Endothelial cell of umbilical vein (primary cell): ENCODE measurements around the gene SLC12A5. TPM values are rescaled to one million over a fixed set of nuclear protein-coding genes. Genes with fewer than 3 reads are reported as not detected.

Experiments
- BruUV-seq: library from RNA; stranded (reverse); fragments of 400-500 nt; replicated peaks from 2 replicates; lab custom pipeline; 2021; lab: Mats Ljungman, UMichigan
- CTCF ChIA-PET: fragments of 300-600, 350-600 bp; sonication (Branson Sonifier 250); formaldehyde crosslinking; loops from one replicate; lab custom pipeline; 2021; ENCODE audit warnings: antibody characterized with exemption, inconsistent platforms; lab: Charles Lee
- POLR2A ChIA-PET: fragments of 300-600, 350-600 bp; sonication (Branson Sonifier 250); formaldehyde crosslinking; loops from one replicate; lab custom pipeline; 2021; ENCODE audit warnings: antibody characterized with exemption, inconsistent platforms; lab: Charles Lee
- DNase-seq: peaks from one replicate; pipeline ENCODE4 v3.0.0-alpha.2; 2011; ENCODE audit warnings: low read depth, low spot score
- FAIRE-seq: peaks from 2 replicates; lab custom pipeline; 2011; peaks lifted over from hg19 to GRCh38; lab: Jason Lieb, UNC
- H2AFZ ChIP-seq: 2 replicates; pipeline ENCODE4 v1.6.0; 2012; ENCODE audit warnings: low read depth, low read length, control low read depth, inconsistent platforms
- H3K27ac ChIP-seq: 2 replicates; pipeline ENCODE4 v1.5.1; 2011; ENCODE audit warnings: low read depth, mild to moderate bottlenecking, control low read depth, low read length, moderate library complexity; ENCODE audit not compliant: insufficient read depth
- H3K27me3 ChIP-seq, 2 experiments: 2 replicates each; pipeline versions ENCODE4 v1.6.0 to v1.6.1; 2011; ENCODE audit warnings: low read length in 2 of 2, mixed read lengths in 1 of 2; ENCODE audit not compliant: control insufficient read depth in 2 of 2, insufficient read depth in 2 of 2
- H3K36me3 ChIP-seq, 2 experiments: 2 replicates in 1 of 2; 3 replicates in 1 of 2; pipeline ENCODE4 v1.5.1; 2011; ENCODE audit warnings: low read length in 2 of 2, mild to moderate bottlenecking in 1 of 2, moderate library complexity in 1 of 2; ENCODE audit not compliant: control insufficient read depth in 2 of 2, insufficient read depth in 2 of 2; ENCODE audit errors: extremely low read depth in 1 of 2
- H3K4me1 ChIP-seq: 3 replicates; pipeline ENCODE4 v1.5.1; 2011; ENCODE audit warnings: mild to moderate bottlenecking, low read length; ENCODE audit not compliant: control insufficient read depth, insufficient read depth; ENCODE audit errors: extremely low read depth
- H3K4me2 ChIP-seq: 2 replicates; pipeline ENCODE4 v1.6.1; 2011; ENCODE audit warnings: low read length, control low read depth, mixed read lengths; ENCODE audit not compliant: insufficient read depth
- H3K4me3 ChIP-seq, 3 experiments: fragments of 200-600 bp in 1 of 3; sonication (generic), shearing (Covaris generic) in 1 of 3; replicated peaks in 1 of 3; 2 replicates each; pipeline ENCODE4 v1.5.1; 2011 to 2016; ENCODE audit warnings: control low read depth in 3 of 3, low read length in 3 of 3, mild to moderate bottlenecking in 2 of 3, inconsistent platforms in 1 of 3, low read depth in 1 of 3, moderate library complexity in 1 of 3; ENCODE audit not compliant: insufficient read depth in 1 of 3
- H3K79me2 ChIP-seq: 2 replicates; pipeline ENCODE4 v1.6.0; 2012; ENCODE audit warnings: low read length, inconsistent platforms; ENCODE audit not compliant: control insufficient read depth, insufficient read depth
- H3K9ac ChIP-seq: replicated peaks from 2 replicates; pipeline ENCODE3; 2011; ENCODE audit warnings: low read length, control low read depth; ENCODE audit not compliant: insufficient read depth; ENCODE audit errors: extremely low read depth
- H3K9me1 ChIP-seq: replicated peaks from 3 replicates; pipeline ENCODE4 v1.6.0; 2011; ENCODE audit warnings: mild to moderate bottlenecking, low read length; ENCODE audit not compliant: control insufficient read depth, insufficient read depth; ENCODE audit errors: extremely low read depth
- H3K9me3 ChIP-seq: replicated peaks from 2 replicates; pipeline ENCODE4 v1.5.1; 2012; ENCODE audit warnings: low read length, inconsistent platforms; ENCODE audit not compliant: control insufficient read depth, insufficient read depth
- H4K20me1 ChIP-seq: replicated peaks from 2 replicates; pipeline ENCODE3; 2011; ENCODE audit warnings: mild to moderate bottlenecking, low read length; ENCODE audit not compliant: control insufficient read depth, insufficient read depth; ENCODE audit errors: extremely low read depth
- CTCF ChIP-seq, 2 donors: IDR thresholded peaks; 1 replicate in 1 of 2; 2 replicates in 1 of 2; pipeline ENCODE4 v1.5.1; 2011; ENCODE audit warnings: low read length in 2 of 2, mild to moderate bottlenecking in 2 of 2, moderate library complexity in 2 of 2, control low read depth in 1 of 2, inconsistent platforms in 1 of 2, low read depth in 1 of 2; ENCODE audit not compliant: insufficient read depth in 1 of 2; ENCODE audit errors: extremely low read depth in 1 of 2
- EZH2 ChIP-seq: IDR thresholded peaks from 2 replicates; pipeline ENCODE4 v1.6.1; 2012; ENCODE audit warnings: borderline replicate concordance, low read depth, mild to moderate bottlenecking, moderate library complexity, low read length, inconsistent platforms; ENCODE audit not compliant: severe bottlenecking
- FOS ChIP-seq: IDR thresholded peaks from 2 replicates; pipeline ENCODE4 v1.6.1; 2011; ENCODE audit warnings: mild to moderate bottlenecking, low read length, moderate library complexity, borderline replicate concordance; ENCODE audit not compliant: insufficient read depth
- GATA2 ChIP-seq: IDR thresholded peaks from 2 replicates; pipeline ENCODE4 v1.7.0; 2011; ENCODE audit warnings: low read depth, mild to moderate bottlenecking, moderate library complexity, mixed read lengths, low read length; ENCODE audit not compliant: insufficient read length, insufficient read depth
- JUN ChIP-seq: IDR thresholded peaks from 2 replicates; pipeline ENCODE4 v1.6.1; 2011; ENCODE audit warnings: borderline replicate concordance, low read depth; ENCODE audit not compliant: insufficient read length, insufficient read depth
- MAX ChIP-seq: IDR thresholded peaks from 2 replicates; pipeline ENCODE4 v1.6.1; 2011; ENCODE audit not compliant: insufficient read depth, insufficient read length
- MYC ChIP-seq: IDR thresholded peaks from one replicate; pipeline ENCODE4 v1.6.1; 2011; ENCODE audit warnings: mild to moderate bottlenecking, low read depth, low read length
- POLR2A ChIP-seq: IDR thresholded peaks from 2 replicates; pipeline ENCODE4 v1.6.1; 2012; ENCODE audit warnings: low read depth, mild to moderate bottlenecking, control low read depth, low read length
- POLR2AphosphoS5 ChIP-seq: IDR thresholded peaks from 2 replicates; pipeline ENCODE4 v1.6.1; 2012; ENCODE audit warnings: low read depth, mild to moderate bottlenecking, control low read depth, low read length, moderate library complexity; ENCODE audit not compliant: insufficient read depth
- dilution Hi-C: fragments of 300-500 bp; cut with MboI; formaldehyde crosslinking; loops from one replicate; pipeline ENCODE4 v1.15.0; 2019; ENCODE audit warnings: low sequenced_read_pairs; ENCODE audit not compliant: extremely low pct_ligation_motif_present
- intact Hi-C: fragments of 100-400 bp; cut with micrococcal nuclease; formaldehyde crosslinking; loops from one replicate; pipeline ENCODE4 v1.10.0; 2022
- polyA plus RNA-seq, 4 experiments: library from polyadenylated mRNA; depleted of rRNA in 3 of 4; stranded (reverse) in 3 of 4; unstranded in 1 of 4; fragments of >200 nt; gene quantifications; 2 replicates each; pipeline versions ENCODE4 v1.2.1 to v1.2.3, GENCODE V29; 2011 to 2012; ENCODE audit warnings: missing spikeins in 1 of 4
- total RNA-seq: library from RNA; stranded (reverse); gene quantifications from 2 replicates; pipeline ENCODE4 v1.2.3, GENCODE V29; 2021

SLC12A5 gene
- total and polyA plus RNA-seq, 2 donors (not counting 3 experiments of a cell fraction or from before 2014, with no cell fraction given), result 1.6 to 2.3 TPM

- CTCF ChIA-PET, result interaction anchor here (1.0 to 2.8 kb wide), 3 partner anchors 15 to 42 kb away, joined by 3 to 27 read pairs (median 3); no protein-coding TSS in a partner anchor
- no peaks in the 10 kb centered on the region for H3K36me3 ChIP-seq
- H3K4me2 ChIP-seq, result no peak overlapping the region
- H3K79me2 ChIP-seq, result no peaks in the 10 kb centered on the region
- H2AFZ ChIP-seq, result no peak overlapping the region
- no peak overlapping the region for H3K27ac ChIP-seq
- dilution Hi-C loops, result no loop called here
- no peak for DNase-seq
- BruUV-seq, result no TSS peak
- no peak for FAIRE-seq
- POLR2A ChIA-PET, result no interaction called here
- H3K9me1 ChIP-seq, result no peaks in the 10 kb centered on the region
- no peak overlapping the region for H3K4me3 ChIP-seq
- peaks cover 2 to 23% of the 10 kb centered on the region in 2 experiments for H3K27me3 ChIP-seq
- intact Hi-C loops, result loop anchor here (5.0 kb wide), 1 partner anchor 34 kb away; no protein-coding TSS in a partner anchor
- H3K4me1 ChIP-seq, result peaks cover 24% of the 10 kb centered on the region
- no peaks in the 10 kb centered on the region for H3K9me3 ChIP-seq
- TF ChIP-seq EZH2 (no peak), MYC (no peak), POLR2A (no peak), CTCF (IDR thresholded peaks at IDR 0.05; ENCODE audit: extremely low read depth in 1 of 2, insufficient read depth in 1 of 2, low read depth in 1 of 2, low read length in 2 of 2) (no peak), JUN (no peak), GATA2 (no peak), FOS (no peak), POLR2AphosphoS5 (no peak), MAX (no peak)
- H4K20me1 ChIP-seq, result no peaks in the 10 kb centered on the region
- H3K9ac ChIP-seq, result no peak overlapping the region
Measured at GRCh38 chr20:46056027-46056833, 27.2 kb downstream of the SLC12A5 start.
